NCI-H2029 (cell line): ENCODE measurements around the gene CFHR2.
"Not testable (repeated sequence)": the region's sequence is repeated elsewhere in the genome, so short reads cannot be mapped to it uniquely, and the experiment has no call there.

Source experiments
- DNase-seq: peaks from one replicate; lab custom pipeline; 2025; lab: John Stamatoyannopoulos, UW

Gene CFHR2

DNA sequence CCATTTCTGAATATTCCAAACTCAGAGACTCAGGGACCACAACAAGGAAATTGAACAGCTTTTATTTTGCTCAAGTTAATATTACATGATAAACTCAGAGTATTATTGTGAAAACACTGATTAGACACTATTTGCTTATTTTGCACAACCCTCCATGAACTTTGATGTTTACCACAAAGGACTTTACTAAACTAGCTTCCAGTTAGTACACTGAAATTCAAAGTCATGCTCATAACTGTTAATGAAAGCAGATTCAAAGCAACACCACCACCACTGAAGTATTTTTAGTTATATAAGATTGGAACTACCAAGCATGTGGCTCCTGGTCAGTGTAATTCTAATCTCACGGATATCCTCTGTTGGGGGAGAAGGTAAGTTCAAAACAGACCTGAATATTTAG is at the start of gene CFHR2:
CFHR2 (plus strand) TSS at position 171 of the 400 bp plus-strand sequence; CDS start at position 314, 143 bp downstream.
- DNase-seq = not testable (repeated sequence)

GRCh38 chr1:196896355-196896754 is 47.2 kb upstream of the CFHR2 start:
- DNase-seq = no peak

GRCh38 chr1:196897158-196897828 is 46.2 kb upstream of the CFHR2 start:
- DNase-seq = no peak

DNA sequence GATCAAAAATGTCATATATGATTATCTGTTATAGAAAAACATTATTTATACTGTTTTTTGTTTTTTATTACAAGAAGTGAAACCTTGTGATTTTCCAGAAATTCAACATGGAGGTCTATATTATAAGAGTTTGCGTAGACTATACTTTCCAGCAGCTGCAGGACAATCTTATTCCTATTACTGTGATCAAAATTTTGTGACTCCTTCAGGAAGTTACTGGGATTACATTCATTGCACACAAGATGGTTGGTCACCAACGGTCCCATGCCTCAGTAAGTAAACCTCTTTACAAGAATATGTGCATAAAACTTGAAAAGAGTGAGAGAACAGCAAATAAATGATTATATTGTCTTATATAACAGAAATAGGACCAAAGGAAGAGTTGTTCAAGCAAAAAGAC is 41.2 kb upstream of the CFHR2 start:
- no peak for DNase-seq

DNA sequence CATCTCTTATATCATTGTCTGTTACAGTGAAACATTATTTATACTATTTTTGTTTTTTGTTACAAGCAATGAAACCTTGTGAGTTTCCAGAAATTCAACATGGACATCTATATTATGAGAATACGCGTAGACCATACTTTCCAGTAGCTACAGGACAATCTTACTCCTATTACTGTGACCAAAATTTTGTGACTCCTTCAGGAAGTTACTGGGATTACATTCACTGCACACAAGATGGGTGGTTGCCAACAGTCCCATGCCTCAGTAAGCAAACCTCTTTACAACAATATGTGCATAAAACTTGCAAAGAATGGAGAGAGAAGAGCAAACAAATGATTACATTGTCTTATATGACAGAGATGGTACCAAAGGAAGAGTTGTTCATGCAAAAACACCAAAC is 33.3 kb upstream of the CFHR2 start:
- DNase-seq = peak; percentile 15

- DNase-seq = not testable (repeated sequence)
These were observed 31.3 kb upstream of the CFHR2 start for GRCh38 chr1:196912283-196912682.

GRCh38 chr1:196926839-196927238 is 16.7 kb upstream of the CFHR2 start:
- DNase-seq = not testable (repeated sequence)

DNA sequence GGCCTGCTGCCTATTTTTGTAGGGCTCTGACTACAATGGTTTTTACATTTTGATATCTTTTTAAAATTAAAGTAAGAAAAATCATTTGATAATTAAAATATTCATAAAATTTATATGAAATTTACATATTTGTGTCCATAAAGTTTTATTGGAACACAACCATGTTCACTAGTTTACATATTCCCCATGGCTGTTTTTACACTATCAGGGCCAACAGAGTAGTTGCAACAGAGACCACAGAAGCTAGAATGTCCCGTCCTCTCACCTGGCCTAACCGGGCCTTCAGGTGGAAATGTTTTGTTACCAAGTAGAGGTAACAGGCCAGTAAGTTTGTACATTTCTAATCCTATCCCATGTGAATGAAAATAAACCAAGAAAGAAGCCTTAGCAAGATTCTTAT is 10.7 kb upstream of the CFHR2 start:
- not testable (repeated sequence) for DNase-seq

DNA sequence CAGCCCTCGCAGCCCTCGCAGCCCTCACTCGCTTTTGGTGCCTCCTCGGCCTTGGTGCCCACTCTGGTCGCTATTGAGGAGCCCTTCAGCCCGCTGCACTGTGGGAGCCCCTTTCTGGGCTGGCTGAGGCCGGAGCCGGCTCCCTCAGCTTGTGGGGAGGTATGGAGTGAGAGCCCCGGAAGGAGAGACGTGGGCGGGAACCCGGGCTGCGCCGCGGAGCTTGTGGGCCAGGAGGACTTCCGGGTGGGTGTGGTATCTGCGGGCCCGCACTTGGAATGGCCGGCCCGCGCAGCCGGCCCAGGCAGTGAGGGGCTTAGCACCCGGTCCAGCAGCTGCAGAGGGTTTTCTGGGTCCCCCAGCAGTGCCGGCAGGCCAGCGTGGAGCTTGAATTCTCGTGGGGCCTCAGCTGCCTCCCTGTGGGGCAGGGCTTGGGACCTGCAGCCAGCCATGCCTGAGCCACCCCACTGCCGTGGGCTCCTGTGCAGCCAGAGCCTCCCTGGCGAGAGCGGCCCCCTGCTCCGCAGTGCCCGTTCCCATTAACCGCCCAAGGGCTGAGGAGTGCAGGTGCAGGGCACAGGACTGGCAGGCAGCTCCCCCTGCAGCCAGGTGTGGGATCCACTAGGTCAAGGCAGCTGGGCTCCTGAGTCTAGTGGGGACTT is 9.9 kb upstream of the CFHR2 start:
- peak; percentile 67 for DNase-seq

GRCh38 chr1:196941474-196941873 is 2.1 kb upstream of the CFHR2 start:
- DNase-seq = peak; percentile 7

DNA sequence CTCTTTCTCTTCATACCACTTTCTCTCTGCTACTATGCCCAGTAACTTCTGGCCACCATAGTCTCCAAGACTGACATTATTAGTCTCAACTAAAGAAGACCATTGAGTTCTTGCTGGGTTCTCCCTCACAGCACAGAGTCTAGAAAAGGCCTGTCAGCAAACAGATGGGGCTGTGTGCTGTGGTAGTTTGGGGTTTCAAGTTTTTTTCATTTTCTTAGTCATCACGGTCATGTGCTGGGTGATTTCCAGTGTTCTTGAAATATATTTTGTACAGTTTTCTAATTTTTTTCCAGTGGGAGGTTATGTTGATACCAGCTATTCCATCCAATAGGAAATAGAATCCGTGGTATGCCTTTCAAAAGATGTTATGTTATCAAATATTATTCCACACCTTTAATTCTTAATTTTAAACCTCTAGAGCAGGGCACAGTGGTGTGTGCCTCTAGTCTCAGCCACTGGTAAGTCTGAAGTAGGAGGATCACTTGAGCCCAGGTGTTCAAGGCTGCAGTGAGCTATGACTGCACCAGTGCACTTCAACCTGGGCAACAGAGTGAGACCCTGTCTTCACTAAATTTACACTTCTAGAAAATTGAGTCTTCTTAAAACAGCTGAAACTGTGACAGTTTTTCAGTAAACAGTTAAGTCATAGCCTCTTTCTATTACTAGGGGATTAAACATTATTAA is 8.3 kb downstream of the CFHR2 start:
- no peak for DNase-seq

DNA sequence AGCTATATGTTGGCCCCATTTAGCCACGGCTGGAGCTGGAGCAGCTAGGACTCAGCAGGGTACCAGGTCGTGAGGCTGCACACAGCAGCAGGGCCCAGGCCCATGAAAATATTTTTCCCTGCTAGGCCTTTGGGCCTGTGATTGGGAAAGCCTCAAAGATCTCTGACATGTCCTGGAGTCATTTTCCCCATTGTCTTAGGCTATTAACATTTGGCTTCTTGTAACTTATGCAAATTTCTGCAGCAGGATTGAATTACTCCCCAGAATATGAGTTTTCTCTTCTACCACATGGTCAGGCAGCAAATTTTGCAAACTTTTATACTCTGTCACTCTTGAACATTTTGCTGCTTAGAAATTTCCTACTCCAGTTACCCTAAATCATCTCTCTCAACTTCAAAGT is 11.2 kb downstream of the CFHR2 start:
- DNase-seq = no peak

GRCh38 chr1:196955926-196956325 is 12.4 kb downstream of the CFHR2 start:
- no peak for DNase-seq

- no peak for DNase-seq
These were observed 17.3 kb downstream of the CFHR2 start for GRCh38 chr1:196960854-196961253.

DNA sequence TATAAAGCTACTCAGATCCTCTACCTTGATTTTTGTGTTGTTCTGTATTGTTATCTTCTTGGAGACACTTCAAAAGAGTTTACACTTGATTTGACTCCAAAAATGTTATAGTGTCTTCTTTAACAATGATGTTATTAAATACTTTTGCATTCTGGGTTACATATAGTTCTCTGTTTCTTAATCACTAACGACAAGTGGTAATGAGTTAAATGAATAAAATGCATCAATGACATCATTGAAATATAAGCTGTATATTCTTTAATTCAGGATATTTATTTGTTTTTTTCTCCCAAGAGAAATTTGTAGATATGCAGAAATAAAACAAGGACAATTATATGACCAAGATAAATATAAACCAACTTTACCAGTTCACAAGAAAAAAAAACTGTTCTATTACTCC is 26.6 kb downstream of the CFHR2 start:
- no peak for DNase-seq

DNA sequence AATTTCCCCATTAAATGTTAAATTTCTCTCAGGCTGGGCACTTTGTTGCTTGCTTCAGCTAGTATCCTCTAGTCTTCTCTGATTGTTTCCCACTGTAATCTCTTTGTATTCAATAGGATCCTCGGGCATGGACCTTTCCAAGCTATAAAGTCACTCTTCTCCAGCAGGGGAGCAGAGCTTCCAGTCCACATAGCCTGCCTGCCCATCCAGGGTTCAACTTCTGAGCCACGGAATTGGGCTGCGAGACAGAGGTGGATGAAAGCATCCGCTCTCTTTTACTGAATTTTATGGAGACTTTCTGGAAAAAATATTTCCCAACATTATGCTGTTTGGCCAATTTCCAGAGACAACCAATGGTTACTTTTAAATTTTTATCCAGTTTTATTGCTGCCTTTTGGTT is 32.7 kb downstream of the CFHR2 start:
- no peak for DNase-seq

GRCh38 chr1:196977278-196977677 is 33.7 kb downstream of the CFHR2 start, which contains the start of gene CFHR5:
Gene CFHR5 (plus strand): TSS chr1:196977556. CDS start chr1:196977665, 109 bp downstream.
- DNase-seq = no peak

- no peak for DNase-seq
These were observed 37.3 kb downstream of the CFHR2 start for GRCh38 chr1:196980859-196981258.

DNA sequence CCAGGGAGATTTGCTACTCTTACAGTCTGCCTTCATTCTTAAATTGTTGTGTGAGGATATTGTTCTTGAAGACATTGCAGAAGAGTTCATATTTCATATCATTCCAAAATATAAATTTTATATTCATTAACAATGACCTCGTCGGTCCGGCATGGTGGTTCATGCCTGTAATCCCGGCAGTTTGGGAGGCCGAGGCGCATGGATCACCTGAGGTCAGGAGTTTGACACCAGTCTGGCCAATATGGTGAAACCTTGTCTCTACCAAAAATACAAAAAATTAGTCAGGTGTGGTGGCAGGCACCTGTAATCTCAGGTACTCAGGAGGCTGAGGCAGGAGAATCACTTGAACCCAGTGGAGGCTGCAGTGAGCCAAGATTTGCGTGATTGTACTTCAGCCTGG is 38.7 kb downstream of the CFHR2 start:
- DNase-seq = not testable (repeated sequence)

- peak; percentile 74 for DNase-seq
These were observed 48.5 kb downstream of the CFHR2 start for GRCh38 chr1:196991919-196992651.

GRCh38 chr1:196993916-196994315 is 50.4 kb downstream of the CFHR2 start:
- DNase-seq = no peak

DNA sequence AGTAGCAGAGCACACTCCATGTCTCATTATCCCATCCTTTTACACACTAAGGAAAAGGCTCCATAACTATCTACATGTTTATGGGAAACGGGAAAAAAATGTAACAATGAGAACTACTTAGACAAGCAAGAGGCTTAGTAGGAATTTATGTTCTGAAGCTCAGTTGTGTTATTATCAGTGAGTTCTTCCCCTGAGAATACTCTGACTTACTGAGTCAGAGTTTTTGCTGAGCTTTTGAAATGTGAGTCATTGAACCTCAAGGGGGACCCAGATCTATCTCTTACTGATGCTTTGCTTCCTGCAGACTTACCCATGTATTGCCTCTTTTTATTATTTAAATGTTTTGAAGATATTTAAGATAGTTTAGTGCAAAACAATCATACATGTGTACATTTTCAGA is 53.9 kb downstream of the CFHR2 start:
- DNase-seq = no peak
